T-helper 2 cell treated with Interferon-gamma antibody and Interleukin-4, amounts not matched to agents 100 ng/mL and 5 ng/mL, for 36 hours (primary cell): Measurements from ENCODE around the gene ASB2. TPM values are rescaled to one million over a fixed set of nuclear protein-coding genes. Genes with fewer than 3 reads are reported as not detected.

Source experiments
- intact Hi-C: fragments of 100-400 bp; cut with micrococcal nuclease; formaldehyde crosslinking; loops from one replicate; pipeline ENCODE4 v1.15.1; 2023
- total RNA-seq: library from RNA; stranded (reverse); gene quantifications from 2 replicates; pipeline ENCODE4 v1.2.3, GENCODE V29; 2022

Gene ASB2, protein sequence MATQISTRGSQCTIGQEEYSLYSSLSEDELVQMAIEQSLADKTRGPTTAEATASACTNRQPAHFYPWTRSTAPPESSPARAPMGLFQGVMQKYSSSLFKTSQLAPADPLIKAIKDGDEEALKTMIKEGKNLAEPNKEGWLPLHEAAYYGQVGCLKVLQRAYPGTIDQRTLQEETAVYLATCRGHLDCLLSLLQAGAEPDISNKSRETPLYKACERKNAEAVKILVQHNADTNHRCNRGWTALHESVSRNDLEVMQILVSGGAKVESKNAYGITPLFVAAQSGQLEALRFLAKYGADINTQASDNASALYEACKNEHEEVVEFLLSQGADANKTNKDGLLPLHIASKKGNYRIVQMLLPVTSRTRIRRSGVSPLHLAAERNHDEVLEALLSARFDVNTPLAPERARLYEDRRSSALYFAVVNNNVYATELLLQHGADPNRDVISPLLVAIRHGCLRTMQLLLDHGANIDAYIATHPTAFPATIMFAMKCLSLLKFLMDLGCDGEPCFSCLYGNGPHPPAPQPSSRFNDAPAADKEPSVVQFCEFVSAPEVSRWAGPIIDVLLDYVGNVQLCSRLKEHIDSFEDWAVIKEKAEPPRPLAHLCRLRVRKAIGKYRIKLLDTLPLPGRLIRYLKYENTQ
- total RNA-seq = 55.8 and 58.1 TPM in 2 replicates

DNA sequence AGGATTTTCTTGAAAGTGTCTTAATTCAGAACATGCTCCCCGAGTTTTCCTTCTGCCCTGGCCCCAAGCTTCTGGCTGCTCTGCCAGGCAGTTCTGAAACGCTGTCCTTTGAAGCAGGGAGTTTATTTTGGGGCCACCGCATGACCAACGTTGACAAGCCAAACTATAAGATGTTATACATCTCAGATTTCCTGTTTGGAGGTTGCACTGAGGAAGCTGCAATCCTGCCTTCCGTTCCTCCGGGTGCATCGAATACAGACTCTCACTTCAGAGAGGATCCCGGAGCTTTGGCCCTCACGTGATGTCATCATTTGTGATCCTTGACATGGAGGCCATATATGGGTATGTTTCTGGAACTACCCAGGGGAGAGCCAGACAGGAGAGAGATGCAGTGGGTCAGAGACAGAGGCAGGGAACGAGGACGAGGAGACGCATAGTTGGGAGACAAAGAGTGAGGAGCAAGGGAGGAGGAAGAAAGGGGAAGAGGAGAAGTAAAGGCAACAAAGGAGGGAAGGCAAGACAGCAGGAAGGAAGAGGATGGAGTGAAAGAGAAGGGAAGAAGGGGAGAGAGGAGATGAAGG is at the start of gene ASB2:
Gene ASB2, minus strand, starts transcription at position 94 of the 581 bp plus-strand sequence. CDS start 12,031 bp downstream, outside the sequence.
- intact Hi-C loops = loop anchor here (5.0 kb wide), 1 partner anchor 1541 kb away; the partner anchor contains the start of gene SYNE3

DNA sequence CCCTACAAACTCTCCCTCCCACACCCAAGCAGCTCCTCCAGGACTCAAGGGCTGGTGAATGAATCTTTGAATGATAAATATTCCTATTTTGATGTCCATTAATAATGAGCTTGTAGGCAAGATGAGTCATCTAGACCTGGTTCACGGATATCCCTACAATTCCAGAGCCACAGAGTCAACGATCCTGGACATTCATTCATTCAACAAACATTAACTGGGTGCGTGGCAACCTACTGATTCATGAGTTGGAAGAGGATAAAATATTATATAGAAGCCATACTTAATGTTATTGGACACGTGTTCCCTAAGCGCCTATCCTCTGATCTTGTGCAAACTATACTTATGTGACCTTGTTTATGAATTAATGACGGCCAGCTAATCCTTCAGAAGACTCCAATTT is 49.4 kb upstream of the ASB2 start:
- intact Hi-C loops = loop anchor here (2.0 to 5.0 kb wide), 3 partner anchors 13 to 147 kb away; partner anchors contain the start of genes DDX24, IFI27L1 and PPP4R4

DNA sequence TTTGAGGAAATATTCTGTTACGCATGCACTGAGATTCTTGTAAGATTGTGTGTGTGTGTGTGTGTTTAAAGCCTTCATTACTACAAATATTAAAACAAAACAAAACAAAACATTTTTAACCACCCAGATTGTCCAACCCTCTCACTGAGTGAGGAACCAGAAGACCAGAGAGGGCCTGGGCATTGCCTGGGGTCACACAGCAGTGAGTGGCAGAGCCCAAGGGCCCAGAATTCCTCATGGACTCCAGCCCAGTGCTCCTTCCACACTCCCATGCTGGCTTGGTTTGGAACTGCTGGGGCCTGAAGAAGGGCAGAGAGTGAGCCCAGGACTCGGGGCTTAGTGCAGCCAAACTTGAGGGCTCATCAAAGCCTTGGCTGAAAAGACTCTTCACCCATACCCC is 48.2 kb upstream of the ASB2 start:
- intact Hi-C loops = no loop called here

DNA sequence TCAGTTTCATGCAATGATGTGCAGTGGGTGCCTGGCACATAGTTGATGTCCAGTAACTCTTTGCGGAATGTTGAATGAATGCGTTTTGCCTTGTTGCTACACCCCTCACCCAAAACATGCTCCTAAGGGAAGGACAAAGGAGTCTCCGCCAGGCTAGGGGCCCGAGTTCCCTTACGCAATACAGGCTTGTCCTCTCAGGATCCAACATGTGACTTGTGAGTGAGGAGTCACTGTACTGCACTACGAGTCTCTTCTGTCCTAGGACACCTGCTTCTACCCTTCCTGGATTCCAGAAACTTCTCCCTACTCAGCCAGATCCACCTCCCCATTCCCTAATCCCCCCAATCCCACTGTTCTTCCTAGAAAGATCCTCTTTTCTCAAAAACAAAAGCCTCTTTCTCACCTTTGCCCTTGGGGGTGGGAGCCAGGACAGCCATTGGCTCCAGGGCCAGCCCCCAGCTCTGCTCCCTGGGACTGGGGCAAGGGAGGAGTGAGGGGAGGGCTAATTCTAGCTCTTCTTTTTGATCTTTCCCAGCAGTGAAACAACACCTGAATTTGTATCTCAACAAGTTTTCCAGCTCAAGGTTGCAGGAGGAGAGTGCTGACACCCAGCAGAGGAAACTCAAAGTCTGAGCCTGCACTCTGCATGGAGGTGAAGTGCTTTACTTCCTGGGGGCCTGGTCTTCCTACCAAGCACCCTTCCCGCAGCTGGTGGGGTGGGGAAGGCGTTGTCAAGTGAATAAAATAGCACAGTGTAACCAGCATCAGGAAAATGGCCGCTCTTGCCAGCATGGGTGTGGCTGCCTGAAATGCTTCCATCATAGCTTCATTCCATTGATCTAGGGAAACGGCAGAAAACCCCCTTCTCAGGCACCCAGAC is 46.4 kb upstream of the ASB2 start:
- intact Hi-C loops = no loop called here

DNA sequence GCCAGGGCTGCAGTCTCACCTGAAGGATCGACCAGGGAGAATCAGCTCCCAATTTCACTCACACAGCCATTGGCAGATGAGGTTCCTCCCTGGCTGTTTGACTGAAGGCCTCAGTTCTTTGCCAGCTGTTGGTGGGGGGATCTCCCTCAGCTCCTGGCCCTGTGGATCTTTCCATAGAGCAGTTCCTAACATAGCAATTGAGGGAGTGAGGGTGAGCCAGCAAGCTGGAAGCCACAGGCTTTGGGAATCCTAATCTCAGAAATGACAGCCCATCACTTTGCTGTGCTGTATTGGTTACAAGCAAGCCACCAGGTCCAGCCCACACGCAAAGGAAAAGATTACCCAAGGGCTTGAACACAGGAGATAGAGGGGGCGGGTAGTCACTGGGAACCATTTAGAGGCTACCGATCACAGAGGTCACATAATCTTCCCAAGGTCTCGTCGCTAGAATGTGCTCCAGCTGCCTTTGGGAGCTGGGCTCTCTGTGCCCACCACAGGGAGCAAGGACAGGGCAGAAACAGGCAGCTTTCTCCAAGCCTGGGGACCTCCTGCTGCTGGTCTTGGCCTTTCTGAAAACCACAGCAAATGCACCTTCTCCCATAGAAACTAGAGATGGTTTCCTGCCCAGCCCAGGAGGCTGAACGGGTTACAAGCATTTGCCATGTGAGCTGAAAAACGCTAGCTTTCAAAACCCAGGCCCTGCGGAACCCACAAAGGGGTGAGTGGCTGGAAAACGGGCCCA is 45.2 kb upstream of the ASB2 start:
- intact Hi-C loops = loop anchor here (2.0 kb wide), 1 partner anchor 43 kb away; no protein-coding TSS in a partner anchor

DNA sequence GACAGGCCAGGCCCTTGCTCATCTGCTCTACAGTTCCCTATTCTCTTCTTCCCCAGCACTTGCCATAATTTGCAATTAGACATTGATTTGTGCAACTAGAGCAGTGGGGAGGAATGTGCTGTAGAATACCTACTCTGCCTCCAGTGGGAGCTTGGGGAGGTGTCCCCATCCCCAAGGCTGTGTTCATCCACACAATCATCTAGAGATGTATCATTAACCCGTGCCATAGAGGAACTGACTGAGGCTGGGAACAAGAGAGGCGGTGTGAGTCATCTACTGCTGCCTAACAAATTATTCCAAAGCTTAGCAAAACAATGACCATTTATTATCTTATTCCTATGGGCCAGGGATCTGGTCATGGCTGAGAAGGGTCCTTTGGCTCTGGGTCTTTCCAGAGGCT is 44.6 kb upstream of the ASB2 start:
- intact Hi-C loops = loop anchor here (2.0 kb wide), 1 partner anchor 42 kb away; no protein-coding TSS in a partner anchor

DNA sequence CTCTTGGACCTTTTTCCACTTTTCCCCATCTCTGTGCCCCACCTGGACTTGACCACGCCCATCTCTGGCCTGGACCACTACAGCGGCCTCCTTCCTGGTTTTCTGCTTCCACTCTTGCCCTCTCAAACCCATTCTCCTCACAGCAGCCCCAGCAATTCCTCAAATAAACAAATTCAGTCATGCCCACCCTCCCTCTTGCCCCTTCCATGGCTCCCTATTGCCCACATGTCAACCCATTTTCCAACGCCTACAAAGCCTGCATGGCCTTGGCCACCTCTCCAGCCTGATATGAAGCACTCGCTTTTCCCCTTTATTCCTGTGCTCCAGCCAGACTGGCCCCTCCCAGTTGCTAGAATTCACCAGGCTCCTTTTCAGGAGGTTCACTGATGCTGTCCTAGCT is 43.9 kb upstream of the ASB2 start:
- intact Hi-C loops = loop anchor here (2.0 kb wide), 1 partner anchor 41 kb away; no protein-coding TSS in a partner anchor

DNA sequence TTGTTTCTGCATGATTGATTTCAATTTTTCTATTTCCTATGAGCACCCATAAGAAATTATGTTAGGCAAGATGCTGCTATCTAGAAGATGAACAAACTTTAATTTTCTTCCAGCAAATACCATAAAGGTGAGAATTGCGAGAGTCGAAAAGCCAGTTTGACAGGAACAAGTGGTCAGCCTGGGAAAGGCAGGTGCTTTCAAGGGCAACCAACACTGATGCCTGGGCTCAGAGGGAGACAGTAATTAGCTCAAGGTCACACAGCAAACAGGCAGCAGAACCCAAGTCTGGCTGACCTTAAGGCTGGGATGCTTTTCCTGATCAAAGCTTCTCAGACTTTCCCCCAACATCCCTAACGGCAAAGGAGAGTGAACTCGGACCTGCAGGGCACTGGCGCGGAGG is 43.0 kb upstream of the ASB2 start:
- intact Hi-C loops = no loop called here

DNA sequence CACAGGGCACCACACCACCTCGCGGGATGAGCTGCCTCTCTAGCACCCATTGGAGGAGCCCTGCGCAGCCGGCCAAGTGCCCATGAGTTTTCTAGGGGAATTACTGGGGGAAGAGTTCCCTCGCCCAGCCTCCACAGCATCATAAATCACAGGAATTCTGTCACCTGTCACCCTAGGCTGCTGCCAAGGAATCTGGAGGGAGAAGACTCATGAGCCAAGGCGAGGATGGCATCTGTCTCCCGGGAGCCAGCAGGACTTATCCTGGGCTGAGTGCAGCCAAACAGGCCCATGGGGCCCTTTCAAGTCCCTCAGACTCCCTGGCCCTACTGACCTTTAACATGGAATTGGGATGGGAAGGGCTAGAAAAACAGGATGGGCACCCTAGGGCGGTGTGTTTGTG is 41.9 kb upstream of the ASB2 start:
- intact Hi-C loops = no loop called here

DNA sequence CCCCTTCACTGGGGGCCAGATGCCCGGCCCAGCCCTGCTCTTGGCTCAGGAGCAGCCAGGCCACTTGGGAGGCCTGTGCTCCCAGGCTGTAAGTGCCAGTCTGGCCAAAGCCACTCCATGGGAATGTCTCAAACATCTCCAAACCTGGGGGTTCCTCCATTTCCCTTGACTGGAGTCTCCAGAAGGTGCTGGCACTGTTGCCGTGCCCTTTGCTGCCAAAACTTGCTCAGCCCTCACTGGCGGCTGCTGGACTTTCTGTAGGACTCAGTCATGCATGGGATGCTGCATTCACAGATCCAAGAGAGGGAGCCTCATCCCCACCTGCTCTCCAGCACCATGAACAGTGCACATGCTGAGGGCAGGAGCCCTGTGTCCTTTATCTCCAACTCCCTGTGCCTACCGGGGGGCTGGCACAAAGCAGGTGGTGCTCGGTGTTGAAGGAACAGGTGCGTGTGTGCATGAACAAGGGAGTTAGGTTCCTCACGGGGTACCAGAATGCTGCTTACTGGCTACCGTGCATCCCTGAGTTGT is 40.1 kb upstream of the ASB2 start:
- intact Hi-C loops = no loop called here

DNA sequence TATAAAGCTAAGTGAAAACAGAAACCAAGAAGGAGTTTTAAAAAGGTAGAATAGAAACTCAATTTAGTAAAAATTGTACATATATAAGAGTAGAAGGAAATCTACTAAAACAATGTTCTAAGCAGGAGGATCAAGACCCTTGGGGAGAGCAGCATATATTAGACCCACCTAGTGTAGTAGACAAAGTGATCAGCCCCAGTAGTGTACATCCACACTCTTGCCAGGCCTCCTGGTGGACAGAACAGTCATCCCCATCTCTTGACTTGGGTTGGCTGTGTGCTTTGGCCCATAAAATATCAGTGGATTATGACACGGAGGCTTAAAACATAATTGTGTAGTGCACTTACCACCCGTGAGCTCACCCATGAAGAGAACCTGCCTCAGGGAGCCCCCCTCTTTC is 38.9 kb upstream of the ASB2 start:
- intact Hi-C loops = no loop called here

DNA sequence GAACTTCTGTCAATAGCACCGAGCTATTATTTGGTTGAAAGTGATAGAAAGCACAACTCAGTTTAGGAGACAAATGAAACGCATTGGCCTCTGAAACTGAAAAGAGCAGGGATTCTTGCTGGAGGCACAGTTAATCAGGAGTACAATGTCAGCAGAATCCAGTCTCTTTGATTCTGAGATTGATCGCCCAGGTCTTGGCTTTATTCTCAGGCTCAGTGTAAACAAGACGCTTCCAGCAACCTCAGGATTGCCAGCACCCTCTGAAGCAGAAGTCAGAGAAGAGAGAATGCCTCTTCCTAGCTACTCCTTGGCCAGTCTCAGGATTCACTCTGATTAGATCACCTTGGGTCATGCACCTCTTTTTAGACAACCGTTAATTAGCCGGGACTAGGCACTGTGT is 38.0 kb upstream of the ASB2 start:
- intact Hi-C loops = no loop called here

DNA sequence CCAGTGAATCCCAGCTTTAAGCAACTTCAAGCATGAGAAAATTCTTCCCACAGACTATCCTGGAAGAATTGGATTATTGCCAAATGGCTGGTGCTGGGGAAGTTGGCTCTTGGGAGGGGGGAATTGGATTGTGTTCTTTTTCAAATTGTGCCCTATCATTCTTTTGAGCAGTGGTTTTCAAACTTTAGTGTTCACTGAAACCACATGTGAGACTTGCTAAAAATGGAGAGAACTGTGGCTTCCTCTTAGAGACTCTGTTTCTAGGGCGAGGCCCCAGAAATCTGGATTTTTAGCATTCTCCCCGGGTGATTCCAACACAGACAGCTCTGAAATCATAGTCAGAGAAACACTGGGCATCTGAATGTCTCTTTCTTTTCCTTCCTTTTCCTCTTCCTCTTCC is 35.4 kb upstream of the ASB2 start:
- intact Hi-C loops = loop anchor here (2.0 kb wide), 1 partner anchor 15 kb away; the partner anchor contains the start of gene OTUB2

DNA sequence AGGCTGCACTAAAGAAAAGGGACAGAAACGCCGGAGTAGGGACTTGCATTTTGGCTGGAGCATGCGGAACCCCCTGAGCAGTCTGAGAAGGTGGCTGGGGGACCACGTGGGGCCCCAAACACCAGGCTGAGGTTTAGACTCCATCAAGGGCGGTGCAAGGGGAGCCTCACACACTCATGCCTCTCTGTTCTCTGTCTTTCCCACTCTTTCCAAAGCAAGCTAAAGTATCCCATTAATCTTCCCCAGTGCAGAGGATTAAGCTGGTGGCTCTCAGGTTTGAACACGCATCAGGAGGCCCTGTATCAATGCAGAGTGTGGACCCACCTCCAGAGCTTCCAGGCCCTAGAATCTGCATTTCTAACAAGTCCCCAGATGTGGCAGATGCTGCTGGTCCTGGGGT is 34.3 kb upstream of the ASB2 start:
- intact Hi-C loops = no loop called here

DNA sequence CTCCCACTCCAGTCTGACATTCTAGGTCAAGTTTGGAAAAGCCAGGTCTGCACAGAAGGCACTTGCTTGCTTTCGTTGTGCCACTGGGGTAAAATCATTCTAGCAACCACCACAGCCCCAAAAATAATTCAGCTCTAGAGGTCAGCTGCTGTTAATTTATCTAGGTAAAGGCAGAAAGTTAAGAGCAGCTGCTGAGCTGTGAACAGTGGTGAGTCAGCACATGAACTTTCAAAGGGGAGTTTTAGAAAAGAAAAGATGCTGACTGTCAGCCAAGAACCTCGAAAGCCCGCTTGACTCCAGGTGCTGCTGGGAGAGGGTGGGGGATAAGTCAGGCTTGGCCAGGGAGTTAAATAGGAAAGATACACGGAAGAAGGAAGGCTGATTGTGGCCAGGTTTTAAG is 33.4 kb upstream of the ASB2 start:
- intact Hi-C loops = no loop called here

DNA sequence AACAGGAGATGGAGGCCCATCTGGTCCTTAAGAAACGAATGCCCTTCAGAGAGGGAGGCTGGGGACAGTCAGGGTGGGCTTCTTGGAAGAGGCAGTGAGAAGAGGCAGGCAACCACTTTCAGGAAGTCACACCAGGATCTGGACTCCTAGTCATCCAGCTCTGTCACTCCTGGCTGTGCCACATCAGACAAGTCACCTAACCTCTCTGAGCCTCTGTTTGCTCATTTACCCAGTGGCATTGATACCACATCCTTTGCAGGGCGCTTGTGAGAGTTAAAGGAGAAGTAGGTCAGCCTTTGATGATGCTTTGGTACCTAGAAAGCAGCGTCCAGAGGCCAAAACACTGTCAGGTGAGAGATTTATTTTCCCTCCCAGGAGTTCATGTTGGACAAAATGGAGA is 31.9 kb upstream of the ASB2 start:
- intact Hi-C loops = no loop called here

DNA sequence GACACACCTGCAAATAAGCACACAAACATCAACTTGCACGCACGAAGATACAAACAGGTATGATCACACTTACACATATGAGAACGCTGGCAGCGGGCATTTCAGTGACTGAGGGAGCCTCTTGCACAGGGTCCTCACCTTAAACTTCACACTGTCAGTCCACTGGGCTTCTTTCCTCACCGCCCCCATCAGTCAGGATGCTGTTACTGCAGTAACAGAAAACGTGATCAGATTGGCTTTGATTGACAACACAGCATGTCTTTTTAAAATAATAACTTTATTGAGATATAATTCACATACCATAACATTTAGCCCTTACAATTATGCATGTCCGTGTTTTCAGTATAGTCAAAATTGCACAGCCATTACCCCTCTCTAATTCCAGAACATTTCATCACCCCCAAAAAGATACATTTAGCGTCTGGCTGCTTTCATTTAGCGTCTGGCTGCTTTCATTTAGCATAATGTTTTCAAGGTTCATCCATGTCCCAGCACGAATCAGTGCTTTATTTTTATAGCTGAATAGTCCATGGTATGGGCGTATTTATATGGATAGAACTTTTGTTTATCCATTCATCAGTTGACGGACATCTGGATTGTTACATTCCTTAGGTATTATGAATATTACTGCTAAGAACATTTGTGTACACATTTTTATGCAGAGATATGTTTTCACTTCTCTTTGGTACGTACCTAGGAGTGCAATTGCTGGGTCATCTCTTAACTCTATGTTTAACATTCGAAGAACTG is 29.1 kb upstream of the ASB2 start:
- intact Hi-C loops = no loop called here

DNA sequence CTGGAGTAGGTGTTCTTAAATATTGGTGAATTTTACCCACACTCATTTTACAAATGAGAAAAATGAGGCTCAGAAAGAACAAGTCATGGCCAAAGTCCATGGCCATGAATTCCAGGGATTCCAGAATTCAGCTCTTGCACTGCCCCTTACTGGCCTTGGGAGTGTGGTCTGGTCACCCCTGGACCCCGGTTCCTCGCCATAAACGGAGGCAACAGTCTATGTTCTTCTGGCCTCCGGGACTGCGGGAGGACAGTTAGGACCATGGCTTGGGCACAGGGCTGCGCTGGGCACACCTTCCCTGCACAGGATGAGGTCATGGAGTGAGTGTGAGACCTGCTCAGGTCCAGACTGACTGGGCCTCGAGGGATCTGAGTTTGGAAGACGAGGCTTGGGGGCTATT is 27.6 kb upstream of the ASB2 start:
- intact Hi-C loops = no loop called here

DNA sequence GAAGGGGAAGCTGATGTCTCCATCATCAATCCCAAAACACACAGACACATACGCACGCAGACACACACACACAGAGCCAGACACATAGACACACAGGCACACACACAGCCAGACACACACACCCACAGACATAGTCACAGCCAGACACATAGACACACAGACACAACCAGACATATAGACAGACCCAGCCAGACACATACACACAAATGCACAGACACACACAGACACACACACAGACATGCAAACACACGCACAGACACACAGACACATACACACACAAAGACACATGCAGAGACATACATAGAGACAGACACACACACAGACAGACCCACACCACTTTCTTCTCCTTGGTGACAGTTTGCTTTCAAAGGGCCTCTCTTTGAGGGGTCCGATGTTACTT is 27.0 kb upstream of the ASB2 start:
- intact Hi-C loops = no loop called here
